ENCODE results near the gene INTS11.

The INTS11 gene

DNA sequence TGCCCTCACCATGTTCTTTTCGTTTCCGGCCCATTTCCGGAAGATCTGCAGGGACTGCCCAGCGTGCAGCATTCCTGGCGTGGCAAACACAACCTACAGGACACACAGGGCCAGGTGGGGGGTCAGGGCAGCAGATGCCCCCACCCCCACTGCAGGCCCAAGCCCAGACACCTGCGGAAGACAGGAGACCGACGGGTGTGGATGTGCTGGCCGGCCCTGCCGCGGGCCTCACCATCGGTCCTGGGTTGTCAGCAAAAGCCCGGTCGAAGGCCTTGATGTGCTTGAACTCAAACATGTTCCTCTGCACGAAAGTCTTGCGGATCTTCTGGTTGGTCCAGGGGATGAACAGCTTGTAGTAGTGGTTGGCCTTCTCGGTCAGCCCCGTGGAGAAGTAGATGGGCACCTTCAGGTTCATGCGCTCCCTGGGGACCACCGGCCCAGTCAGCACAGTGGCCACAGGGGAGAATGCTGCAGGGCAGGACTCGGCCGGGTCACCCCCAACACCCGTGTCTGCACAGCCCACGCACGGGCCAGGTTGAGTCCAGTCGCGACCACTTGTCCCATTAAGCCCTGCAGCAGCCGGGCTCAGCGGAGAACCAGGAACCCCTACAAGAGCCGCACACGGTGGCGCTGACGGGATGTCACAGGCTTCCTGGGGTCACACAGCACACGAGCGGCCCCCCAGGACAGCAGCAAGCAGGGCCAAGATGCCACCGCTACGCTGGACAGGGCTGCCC, 10.8 kb downstream of the INTS11 start:
- in situ Hi-C loops (cut with MboI; ENCODE audit: low pct_unique_long_range_greater_than_20kb, low sequenced_read_pairs, unreplicated experiment) = no loop called here
- TF ChIP-seq, protein P1, sequence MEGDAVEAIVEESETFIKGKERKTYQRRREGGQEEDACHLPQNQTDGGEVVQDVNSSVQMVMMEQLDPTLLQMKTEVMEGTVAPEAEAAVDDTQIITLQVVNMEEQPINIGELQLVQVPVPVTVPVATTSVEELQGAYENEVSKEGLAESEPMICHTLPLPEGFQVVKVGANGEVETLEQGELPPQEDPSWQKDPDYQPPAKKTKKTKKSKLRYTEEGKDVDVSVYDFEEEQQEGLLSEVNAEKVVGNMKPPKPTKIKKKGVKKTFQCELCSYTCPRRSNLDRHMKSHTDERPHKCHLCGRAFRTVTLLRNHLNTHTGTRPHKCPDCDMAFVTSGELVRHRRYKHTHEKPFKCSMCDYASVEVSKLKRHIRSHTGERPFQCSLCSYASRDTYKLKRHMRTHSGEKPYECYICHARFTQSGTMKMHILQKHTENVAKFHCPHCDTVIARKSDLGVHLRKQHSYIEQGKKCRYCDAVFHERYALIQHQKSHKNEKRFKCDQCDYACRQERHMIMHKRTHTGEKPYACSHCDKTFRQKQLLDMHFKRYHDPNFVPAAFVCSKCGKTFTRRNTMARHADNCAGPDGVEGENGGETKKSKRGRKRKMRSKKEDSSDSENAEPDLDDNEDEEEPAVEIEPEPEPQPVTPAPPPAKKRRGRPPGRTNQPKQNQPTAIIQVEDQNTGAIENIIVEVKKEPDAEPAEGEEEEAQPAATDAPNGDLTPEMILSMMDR (IDR thresholded peaks at IDR 0.05; ENCODE audit: extremely low read depth, insufficient read depth, missing control alignments) = no peak
- DNase-seq (ENCODE audit: low spot score) = no peak

DNA sequence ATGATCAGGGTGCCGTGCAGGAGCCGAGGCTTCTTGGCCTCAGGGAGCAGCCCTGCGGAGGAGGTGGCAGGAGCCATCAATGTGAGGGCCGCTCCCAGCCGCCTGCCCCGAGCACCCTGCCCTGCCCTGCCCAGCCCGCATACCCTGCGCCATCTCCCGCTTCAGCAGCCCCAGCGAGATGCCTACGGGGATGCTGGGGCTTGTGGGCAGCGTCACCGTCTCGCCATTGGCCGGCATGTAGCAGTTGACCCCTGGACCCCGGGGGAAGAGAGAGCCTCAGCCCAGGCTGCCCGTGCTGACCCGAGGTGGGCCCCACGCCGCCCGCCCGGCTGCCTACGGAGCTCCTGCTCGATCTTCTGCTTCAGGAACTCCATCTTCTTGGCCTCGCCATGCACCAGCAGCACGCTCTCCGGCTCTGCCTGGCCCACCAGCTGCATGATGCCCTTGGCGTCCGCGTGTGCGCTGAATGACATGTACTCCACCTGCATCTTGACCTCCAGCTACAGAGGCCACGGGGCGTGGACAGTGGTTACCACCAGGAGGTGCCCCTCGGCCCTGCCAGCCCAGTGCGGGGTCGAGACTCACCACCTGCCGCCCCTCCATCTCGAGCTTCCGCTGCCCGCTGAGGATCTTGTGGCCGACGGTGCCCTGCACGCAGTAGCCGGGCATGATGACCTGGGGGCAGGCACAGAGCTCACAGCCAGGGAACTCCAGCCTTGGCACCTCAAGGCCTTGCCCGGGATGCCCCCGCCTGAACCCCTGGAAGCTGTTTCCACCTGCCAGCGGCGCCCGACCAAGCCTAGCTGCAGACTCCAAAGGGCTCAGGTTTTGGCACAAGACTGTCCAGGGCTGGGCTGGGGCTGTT, 11.8 kb downstream of the INTS11 start:
- in situ Hi-C loops (cut with MboI; ENCODE audit: low pct_unique_long_range_greater_than_20kb, low sequenced_read_pairs, unreplicated experiment) = no loop called here
- TF ChIP-seq, protein P1 (IDR thresholded peaks at IDR 0.05; ENCODE audit: extremely low read depth, insufficient read depth, missing control alignments) = no peak
- DNase-seq (ENCODE audit: low spot score) = no peak

DNA sequence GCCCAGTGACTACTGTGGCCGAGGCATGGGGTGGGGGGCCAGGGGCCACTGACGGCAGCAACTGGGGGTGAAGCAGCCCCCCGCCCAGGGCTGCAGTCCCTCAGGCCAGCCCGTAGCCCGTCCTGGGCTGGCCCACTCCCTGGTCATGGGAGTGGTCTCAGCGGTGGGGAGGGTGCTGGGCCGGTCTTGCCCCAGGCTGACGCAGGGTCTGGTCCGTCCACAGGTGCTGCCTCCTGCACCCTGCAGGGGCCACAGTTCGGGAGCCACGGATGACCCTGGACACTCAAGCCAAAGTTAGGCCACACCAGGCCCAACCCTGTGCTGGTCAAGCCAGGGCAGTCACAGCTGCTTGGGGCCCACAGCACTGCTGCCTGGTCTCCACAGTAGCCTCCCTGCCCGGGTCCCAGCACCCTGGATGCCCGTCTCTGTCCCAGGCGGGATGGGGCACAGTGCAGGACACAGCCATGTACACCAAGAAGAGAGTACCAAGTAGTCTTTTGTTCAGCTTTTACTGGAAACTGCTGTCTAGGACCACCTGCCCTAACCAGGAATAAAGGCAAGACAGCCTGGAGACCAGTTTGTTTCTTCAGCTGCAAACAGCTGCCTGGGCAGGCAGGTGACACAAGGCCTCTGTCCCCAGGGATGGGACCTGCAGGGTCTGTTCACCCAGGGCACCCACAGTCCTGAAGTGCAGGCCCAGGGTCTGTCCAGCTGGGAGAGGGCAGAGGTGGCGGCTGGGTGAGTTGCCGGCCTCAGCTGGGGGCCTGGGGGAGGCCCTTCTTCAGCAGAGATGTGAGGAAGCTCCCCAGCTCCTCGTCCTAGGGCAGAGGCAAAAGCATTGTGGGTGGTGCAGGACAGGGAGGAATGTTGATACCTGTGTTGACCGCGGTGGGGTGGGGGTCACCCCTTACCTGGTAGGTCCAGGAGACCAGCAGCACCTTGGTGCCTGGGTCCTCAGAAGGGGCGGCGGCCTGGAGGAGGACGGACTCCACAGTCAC, 13.1 kb downstream of the INTS11 start:
- DNase-seq (ENCODE audit: low spot score) = no peak
- TF ChIP-seq, protein P1 (IDR thresholded peaks at IDR 0.05; ENCODE audit: extremely low read depth, insufficient read depth, missing control alignments) = no peak
- in situ Hi-C loops (cut with MboI; ENCODE audit: low pct_unique_long_range_greater_than_20kb, low sequenced_read_pairs, unreplicated experiment) = no loop called here

DNA sequence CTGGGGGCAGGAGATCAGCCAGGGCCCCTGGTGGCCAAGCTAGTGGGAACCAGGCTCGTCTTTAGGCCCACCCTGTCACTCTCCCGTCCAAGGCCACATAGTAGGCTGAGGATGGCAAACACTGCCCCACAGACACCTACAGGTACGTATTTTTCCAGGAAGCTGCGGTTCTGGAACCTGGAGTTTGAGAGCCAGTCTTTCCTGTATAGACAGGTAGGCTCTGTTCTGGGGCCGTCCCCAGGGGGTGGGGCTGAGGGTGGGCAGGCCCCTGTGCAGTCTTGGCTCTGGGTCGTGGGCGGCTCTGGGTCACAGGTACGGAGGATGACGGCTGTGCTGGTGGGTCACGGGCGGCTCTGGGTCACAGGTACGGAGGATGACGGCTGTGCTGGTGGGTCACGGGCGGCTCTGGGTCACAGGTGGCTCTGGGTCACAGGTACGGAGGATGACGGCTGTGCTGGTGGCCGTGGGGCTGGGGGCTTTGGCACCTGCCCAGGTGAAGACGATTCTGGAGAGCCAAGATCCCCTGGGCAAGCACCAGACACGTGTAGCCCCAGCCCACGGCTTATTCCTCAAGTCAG, 13.9 kb downstream of the INTS11 start:
- TF ChIP-seq, protein P1 (IDR thresholded peaks at IDR 0.05; ENCODE audit: extremely low read depth, insufficient read depth, missing control alignments) = no peak
- DNase-seq (ENCODE audit: low spot score) = no peak
- in situ Hi-C loops (cut with MboI; ENCODE audit: low pct_unique_long_range_greater_than_20kb, low sequenced_read_pairs, unreplicated experiment) = no loop called here

DNA sequence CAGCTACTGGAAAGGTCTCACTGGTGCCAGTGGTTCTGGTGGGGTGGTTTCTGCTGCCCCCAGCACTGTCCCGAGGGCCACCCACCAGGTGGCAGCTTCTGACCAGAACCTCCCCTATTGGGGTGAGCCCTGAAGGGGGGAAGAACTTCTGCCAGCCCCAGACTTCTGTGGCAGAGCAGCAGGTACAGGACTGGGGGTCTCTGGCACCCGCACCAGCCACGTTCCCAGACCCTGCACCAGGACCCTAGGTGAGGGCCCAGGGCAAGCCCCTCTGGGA, 14.4 kb downstream of the INTS11 start:
- in situ Hi-C loops (cut with MboI; ENCODE audit: low pct_unique_long_range_greater_than_20kb, low sequenced_read_pairs, unreplicated experiment) = no loop called here
- TF ChIP-seq, protein P1 (IDR thresholded peaks at IDR 0.05; ENCODE audit: extremely low read depth, insufficient read depth, missing control alignments) = no peak
- DNase-seq (ENCODE audit: low spot score) = no peak

Measured in GM13977 (cell line).